Lung (tissue), 12 donors: ENCODE results near the gene MDM4. TPM values are rescaled to one million over a fixed set of nuclear protein-coding genes. Genes with fewer than 3 reads are reported as not detected.
"Not testable (repeated sequence)": the region's sequence is repeated elsewhere in the genome, so short reads cannot be mapped to it uniquely, and the experiment has no call there.

Experiments used
- ATAC-seq: fragments of 200-7000 bp; cut with Tn5 transposase; one replicate; pipeline ENCODE4 v1.9.1; 2020; ENCODE audit warnings: moderate number of reproducible peaks; ENCODE audit not compliant: insufficient read depth, low FRiP score
- DNase-seq, 3 donors: peaks; one replicate each; pipeline ENCODE4 v3.0.0-alpha.2; 2013 to 2017
- H3K27ac ChIP-seq, 2 donors: one replicate each; pipeline ENCODE4 v1.5.1; 2013; ENCODE audit warnings: mild to moderate bottlenecking in 2 of 2, moderate library complexity in 2 of 2, control low read depth in 1 of 2, inconsistent platforms in 1 of 2, low read depth in 1 of 2, low read length in 1 of 2
- H3K27me3 ChIP-seq, 3 donors: one replicate each; pipeline ENCODE4 v1.5.1; 2013; ENCODE audit warnings: low read length in 2 of 3; ENCODE audit not compliant: control insufficient read depth in 3 of 3, insufficient read depth in 3 of 3
- H3K36me3 ChIP-seq, 4 donors: one replicate each; pipeline ENCODE4 v1.5.1; 2013; ENCODE audit warnings: low read length in 4 of 4, mild to moderate bottlenecking in 1 of 4, moderate library complexity in 1 of 4; ENCODE audit not compliant: control insufficient read depth in 4 of 4, insufficient read depth in 4 of 4
- H3K4me1 ChIP-seq, 5 donors: one replicate each; pipeline ENCODE4 v1.5.1; 2013; ENCODE audit warnings: low read length in 5 of 5, mild to moderate bottlenecking in 2 of 5, moderate library complexity in 1 of 5; ENCODE audit not compliant: control insufficient read depth in 5 of 5, insufficient read depth in 5 of 5
- H3K4me3 ChIP-seq: one replicate; pipeline ENCODE4 v1.5.1; 2013; ENCODE audit warnings: mild to moderate bottlenecking, control low read depth, moderate library complexity
- H3K9ac ChIP-seq, 2 donors: one replicate each; pipeline ENCODE4 v1.5.1; 2013; ENCODE audit warnings: low read length in 2 of 2, control low read depth in 1 of 2; ENCODE audit not compliant: insufficient read depth in 1 of 2
- H3K9me3 ChIP-seq, 4 donors: one replicate each; pipeline ENCODE4 v1.5.1; 2013; ENCODE audit warnings: low read length in 3 of 4, mild to moderate bottlenecking in 1 of 4, moderate library complexity in 1 of 4; ENCODE audit not compliant: control insufficient read depth in 4 of 4, insufficient read depth in 3 of 4
- WGBS, 2 donors: extraction: QIAGEN DNeasy Blood & Tissue Kit; methylation state at CpG; one replicate each; pipeline ENCODE4 v1.1.7; 2013; 5-methylcytosine and 5-hydroxymethylcytosine counted together
- polyA plus RNA-seq, 2 donors: library from polyadenylated mRNA; stranded (reverse); fragments of 200-250 nt; gene quantifications; one replicate each; pipeline ENCODE4 v1.2.1, GENCODE V29; 2013
- total RNA-seq, 2 donors: library from RNA; depleted of rRNA in 1 of 2; stranded (reverse); fragments of >200 nt in 1 of 2; gene quantifications; one replicate each; pipeline ENCODE4 v1.2.1, GENCODE V29; 2014 to 2021
- TF ChIP-seq, protein P1 (sequence below): IDR thresholded peaks from 2 replicates; pipeline ENCODE4 v1.5.1; 2012; ENCODE audit warnings: mild to moderate bottlenecking; ENCODE audit errors: control extremely low read depth, extremely low read depth
- donor health status: control.
- donor health status: control.
- donor health status: Bipolar disorder and iron deficiency.
- donor health status: healthy.
- donor health status: DM: yes; HTN: yes; CAD: no.

The MDM4 gene
- total and polyA plus RNA-seq, 4 donors = 5.6 to 138 (median 38.9) TPM

DNA sequence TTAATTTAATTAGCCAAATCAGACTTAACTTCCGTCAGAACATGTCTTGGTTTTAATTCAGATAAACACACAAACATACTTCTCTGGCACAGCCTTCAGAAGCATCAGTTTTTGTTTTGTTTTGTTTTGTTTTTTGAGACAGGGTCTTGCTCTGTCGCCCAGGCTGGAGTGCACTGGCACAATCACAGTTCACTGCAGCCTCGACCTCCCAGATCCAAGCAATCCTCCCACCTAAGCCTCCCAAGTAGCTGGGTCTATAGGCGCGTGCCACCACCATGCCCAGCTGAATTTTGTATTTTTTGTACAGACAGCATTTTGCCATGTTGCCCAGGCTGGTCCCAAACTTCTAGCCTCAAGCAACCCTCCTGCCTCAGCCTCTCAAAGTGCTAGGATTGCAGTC, 34.7 kb downstream of the MDM4 start:
- WGBS, 2 donors = 78 to 86% methylated on average over 5 of the region's 5 CpGs
- H3K4me3 ChIP-seq = no peak overlapping the region
- DNase-seq (no peak), ATAC-seq (no peak)
- no peak overlapping the region for H3K9ac ChIP-seq
- peaks cover 0 to 7% (median 0%) of the 10 kb centered on the region in 5 donors for H3K4me1 ChIP-seq
- TF ChIP-seq, protein P1, sequence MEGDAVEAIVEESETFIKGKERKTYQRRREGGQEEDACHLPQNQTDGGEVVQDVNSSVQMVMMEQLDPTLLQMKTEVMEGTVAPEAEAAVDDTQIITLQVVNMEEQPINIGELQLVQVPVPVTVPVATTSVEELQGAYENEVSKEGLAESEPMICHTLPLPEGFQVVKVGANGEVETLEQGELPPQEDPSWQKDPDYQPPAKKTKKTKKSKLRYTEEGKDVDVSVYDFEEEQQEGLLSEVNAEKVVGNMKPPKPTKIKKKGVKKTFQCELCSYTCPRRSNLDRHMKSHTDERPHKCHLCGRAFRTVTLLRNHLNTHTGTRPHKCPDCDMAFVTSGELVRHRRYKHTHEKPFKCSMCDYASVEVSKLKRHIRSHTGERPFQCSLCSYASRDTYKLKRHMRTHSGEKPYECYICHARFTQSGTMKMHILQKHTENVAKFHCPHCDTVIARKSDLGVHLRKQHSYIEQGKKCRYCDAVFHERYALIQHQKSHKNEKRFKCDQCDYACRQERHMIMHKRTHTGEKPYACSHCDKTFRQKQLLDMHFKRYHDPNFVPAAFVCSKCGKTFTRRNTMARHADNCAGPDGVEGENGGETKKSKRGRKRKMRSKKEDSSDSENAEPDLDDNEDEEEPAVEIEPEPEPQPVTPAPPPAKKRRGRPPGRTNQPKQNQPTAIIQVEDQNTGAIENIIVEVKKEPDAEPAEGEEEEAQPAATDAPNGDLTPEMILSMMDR = no peak
- no peaks in the 10 kb centered on the region for H3K9me3 ChIP-seq
- H3K27ac ChIP-seq = no peak overlapping the region
- no peaks in the 10 kb centered on the region for H3K27me3 ChIP-seq
- peaks cover 21 to 61% (median 37%) of the 10 kb centered on the region in 4 donors for H3K36me3 ChIP-seq

DNA sequence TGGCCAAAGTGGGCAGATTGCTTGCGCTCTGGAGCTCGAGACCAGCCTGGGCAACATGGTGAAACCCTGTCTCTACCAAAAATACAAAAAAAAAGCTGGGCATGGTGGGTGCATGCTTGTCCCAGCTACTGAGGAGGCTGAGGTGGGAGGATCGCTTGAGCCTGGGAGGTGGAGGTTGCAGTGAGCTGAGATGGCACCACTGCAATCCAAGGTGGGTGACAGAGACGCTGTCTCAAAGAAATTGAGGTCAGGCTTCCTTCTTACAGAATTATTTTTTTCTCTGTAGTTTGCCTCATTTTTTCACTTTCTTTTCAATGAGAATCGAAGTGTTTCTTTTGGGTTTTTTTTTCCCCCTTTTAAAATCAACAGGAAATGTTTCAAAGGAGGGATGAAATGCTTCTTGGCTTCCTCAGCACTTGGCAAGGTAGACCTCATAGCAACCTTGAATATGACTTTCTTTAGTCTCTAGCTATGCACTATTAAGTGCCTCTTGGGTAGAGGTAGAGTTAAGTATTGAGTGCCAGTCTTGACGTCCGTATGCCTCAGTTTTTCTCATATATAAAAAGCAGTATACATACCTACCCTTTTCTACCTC, 40.3 kb downstream of the MDM4 start:
- H3K36me3 ChIP-seq = peaks cover 3 to 16% (median 5%) of the 10 kb centered on the region in 4 donors
- no peak overlapping the region for H3K9ac ChIP-seq
- 82 to 92% methylated on average over 7 of the region's 7 CpGs for WGBS, 2 donors
- H3K4me3 ChIP-seq = no peak overlapping the region
- ATAC-seq (no peak), DNase-seq (no peak)
- H3K27me3 ChIP-seq = no peaks in the 10 kb centered on the region
- no peak overlapping the region for H3K27ac ChIP-seq
- peaks cover 0 to 8% (median 7%) of the 10 kb centered on the region in 5 donors for H3K4me1 ChIP-seq
- TF ChIP-seq, protein P1 = no peak
- H3K9me3 ChIP-seq = no peaks in the 10 kb centered on the region

DNA sequence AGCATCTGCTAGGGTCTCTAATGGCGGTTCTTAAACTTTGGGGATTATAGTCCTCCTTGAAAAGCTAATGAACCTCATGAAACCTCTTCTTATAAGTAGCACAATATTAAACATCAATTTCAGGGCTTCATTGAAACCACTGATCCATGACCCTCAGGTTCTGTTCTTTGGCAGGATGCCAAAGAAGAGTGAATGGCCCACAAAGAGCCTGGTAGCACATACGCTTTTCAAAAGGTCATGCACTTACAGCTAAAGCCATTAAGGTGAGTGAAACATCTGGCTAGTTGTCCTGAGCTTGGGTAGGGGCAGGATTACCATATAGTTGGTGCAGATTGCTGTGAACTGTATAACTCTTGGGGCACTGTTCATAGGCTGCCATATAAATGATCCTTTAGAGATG, 42.3 kb downstream of the MDM4 start:
- Histone ChIP-seq H3K4me3 (no peak overlapping the region), H3K27ac (no peak overlapping the region), H3K9me3 (no peaks in the 10 kb centered on the region), H3K27me3 (no peaks in the 10 kb centered on the region), H3K9ac (no peak overlapping the region), H3K36me3 (peaks cover 3 to 14% (median 4%) of the 10 kb centered on the region in 4 donors), H3K4me1 (peaks cover 0 to 8% (median 7%) of the 10 kb centered on the region in 5 donors)
- TF ChIP-seq, protein P1 = no peak
- no peak for DNase-seq
- ATAC-seq = no peak
- WGBS, 2 donors = 90 to 92% methylated on average over 2 of the region's 2 CpGs

DNA sequence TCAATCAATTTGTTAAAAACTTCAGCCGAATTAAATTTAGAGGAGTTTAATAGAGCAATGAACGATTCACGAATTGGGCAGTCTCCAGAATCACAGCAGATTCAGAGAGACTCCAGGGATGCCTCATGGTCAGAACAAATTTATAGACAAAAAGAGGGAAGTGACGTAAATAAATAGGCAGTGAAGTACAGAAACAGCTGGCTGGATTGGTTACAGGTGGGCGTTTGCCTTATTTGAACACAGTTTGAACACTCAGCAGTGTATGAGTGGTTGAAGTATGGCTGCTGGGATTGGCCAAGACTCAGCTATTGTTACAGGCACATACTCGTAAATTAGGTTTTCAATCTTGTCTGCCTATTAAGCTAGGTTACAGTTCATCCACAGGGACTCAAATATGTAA, 43.8 kb downstream of the MDM4 start:
- H3K27ac ChIP-seq, H3K4me3 ChIP-seq, H3K4me1 ChIP-seq, DNase-seq, H3K9ac ChIP-seq, H3K9me3 ChIP-seq, H3K27me3 ChIP-seq, ATAC-seq: not testable (repeated sequence)
- peaks cover 0 to 17% (median 3%) of the 10 kb centered on the region in 4 donors for H3K36me3 ChIP-seq
- WGBS, 2 donors = 86 to 90% methylated on average over 6 of the region's 6 CpGs
